Keratinocyte (primary cell): Measurements from ENCODE around the gene SLFN5. TPM values are rescaled to one million over a fixed set of nuclear protein-coding genes. Genes with fewer than 3 reads are reported as not detected.
"Not testable (repeated sequence)": the region's sequence is repeated elsewhere in the genome, so short reads cannot be mapped to it uniquely, and the experiment has no call there.

Source experiments
- DNase-seq: peaks from one replicate; pipeline ENCODE4 v3.0.0-alpha.2; 2011; ENCODE audit warnings: low read depth, missing footprints, low spot score
- FAIRE-seq: peaks from 2 replicates; lab custom pipeline; 2011; peaks lifted over from hg19 to GRCh38; lab: Jason Lieb, UNC
- H2AFZ ChIP-seq: 2 replicates; pipeline ENCODE4 v1.6.0; 2012; ENCODE audit warnings: low read length, control low read depth, inconsistent platforms; ENCODE audit not compliant: control insufficient read depth
- H3K27ac ChIP-seq: 2 replicates; pipeline ENCODE4 v1.5.1; 2011; ENCODE audit warnings: low read length; ENCODE audit not compliant: control insufficient read depth, insufficient read depth
- H3K27me3 ChIP-seq: 3 replicates; pipeline ENCODE4 v1.6.0; 2011; ENCODE audit warnings: low read length; ENCODE audit not compliant: control insufficient read depth, insufficient read depth; ENCODE audit errors: extremely low read depth
- H3K36me3 ChIP-seq, 2 experiments: 2 replicates in 1 of 2; 3 replicates in 1 of 2; pipeline ENCODE4 v1.5.1; 2011; ENCODE audit warnings: low read length in 2 of 2, mild to moderate bottlenecking in 1 of 2; ENCODE audit not compliant: control insufficient read depth in 2 of 2, insufficient read depth in 2 of 2; ENCODE audit errors: extremely low read depth in 1 of 2
- H3K4me1 ChIP-seq: 3 replicates; pipeline ENCODE4 v1.5.1; 2011; ENCODE audit warnings: low read length; ENCODE audit not compliant: control insufficient read depth, insufficient read depth; ENCODE audit errors: extremely low read depth
- H3K4me2 ChIP-seq: 3 replicates; pipeline ENCODE4 v1.6.0; 2011; ENCODE audit warnings: low read depth, low read length; ENCODE audit not compliant: control insufficient read depth, insufficient read depth; ENCODE audit errors: extremely low read depth
- H3K4me3 ChIP-seq, 3 experiments: fragments of 200-600 bp in 1 of 3; sonication (generic) in 1 of 3; 2 replicates in 2 of 3; 3 replicates in 1 of 3; pipeline ENCODE4 v1.5.1; 2011 to 2016; ENCODE audit warnings: low read length in 3 of 3, mild to moderate bottlenecking in 3 of 3, control low read depth in 2 of 3, inconsistent platforms in 1 of 3, low read depth in 1 of 3, mixed read lengths in 1 of 3, mixed run types in 1 of 3, moderate library complexity in 1 of 3; ENCODE audit not compliant: control insufficient read depth in 2 of 3, insufficient read depth in 2 of 3; ENCODE audit errors: extremely low read depth in 1 of 3
- H3K79me2 ChIP-seq: 2 replicates; pipeline ENCODE4 v1.6.0; 2012; ENCODE audit warnings: low read length; ENCODE audit not compliant: control insufficient read depth, insufficient read depth
- H3K9ac ChIP-seq: 3 replicates; pipeline ENCODE4 v1.6.0; 2011; ENCODE audit warnings: low read length; ENCODE audit not compliant: control insufficient read depth, insufficient read depth; ENCODE audit errors: extremely low read depth
- H3K9me1 ChIP-seq: 3 replicates; pipeline ENCODE4 v1.6.0; 2011; ENCODE audit warnings: low read length; ENCODE audit not compliant: control insufficient read depth, insufficient read depth; ENCODE audit errors: extremely low read depth
- H3K9me3 ChIP-seq: 2 replicates; pipeline ENCODE4 v1.5.1; 2012; ENCODE audit warnings: low read depth, low read length; ENCODE audit not compliant: control insufficient read depth
- H4K20me1 ChIP-seq: 3 replicates; pipeline ENCODE4 v1.6.0; 2011; ENCODE audit warnings: low read length; ENCODE audit not compliant: control insufficient read depth, insufficient read depth; ENCODE audit errors: extremely low read depth
- EZH2 ChIP-seq: IDR thresholded peaks from one replicate; pipeline ENCODE4 v1.6.1; 2012; ENCODE audit warnings: inconsistent platforms, mild to moderate bottlenecking, low read length, moderate library complexity
- dilution Hi-C: fragments of 300-500 bp; cut with MboI; formaldehyde crosslinking; loops from one replicate; pipeline ENCODE4 v1.7.0; 2020; ENCODE audit warnings: low sequenced_read_pairs; ENCODE audit not compliant: extremely low pct_ligation_motif_present
- polyA plus RNA-seq, 5 experiments: library from polyadenylated mRNA; depleted of rRNA in 3 of 5; stranded (reverse) in 3 of 5; stranded (forward) in 1 of 5; unstranded in 1 of 5; fragments of >200 nt; gene quantifications; 1 replicate in 1 of 5; 2 replicates in 3 of 5; 3 replicates in 1 of 5; pipeline versions ENCODE4 v1.2.1 to v1.2.3, GENCODE V29; 2011 to 2012; ENCODE audit warnings: missing spikeins in 2 of 5, low read depth in 1 of 5, low replicate concordance in 1 of 5
- TF ChIP-seq, protein P1 (sequence below), 3 experiments: IDR thresholded peaks in 1 of 3; conservative IDR thresholded peaks in 1 of 3; optimal IDR thresholded peaks in 1 of 3; 2 replicates in 2 of 3; 3 replicates in 1 of 3; pipeline versions ENCODE3 to v1.5.1; 2011; ENCODE audit warnings: low read length in 3 of 3, mild to moderate bottlenecking in 3 of 3, moderate library complexity in 2 of 3, control low read depth in 1 of 3, inconsistent platforms in 1 of 3; ENCODE audit not compliant: insufficient read depth in 2 of 3; ENCODE audit errors: extremely low read depth in 1 of 3

SLFN5 gene
- polyA plus RNA-seq, 1 donor (not counting 4 experiments of a cell fraction or from before 2014, with no cell fraction given), result 79.9 TPM

DNA sequence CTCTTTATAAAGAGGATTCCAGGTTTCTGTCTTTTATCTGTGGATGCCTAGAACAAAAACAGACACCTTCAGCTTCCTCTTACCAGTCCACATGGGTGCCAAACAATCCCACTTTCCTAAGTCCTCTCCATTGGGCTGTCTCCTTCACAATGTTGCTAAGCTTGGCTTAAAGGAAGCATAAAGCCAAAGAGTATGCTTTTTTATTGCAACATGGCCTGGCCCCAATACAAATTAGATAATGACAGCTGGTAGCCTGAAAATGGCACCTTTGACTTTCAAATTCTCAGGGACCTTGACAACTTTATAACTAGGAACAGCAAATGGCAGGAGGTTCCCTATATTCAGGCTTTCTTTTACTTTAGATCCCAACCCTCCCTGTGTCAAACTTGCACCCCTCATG is 55.8 kb downstream of the SLFN5 start:
- no peaks in the 10 kb centered on the region for H3K79me2 ChIP-seq
- no peak overlapping the region for H3K9ac ChIP-seq
- H4K20me1 ChIP-seq, result no peaks in the 10 kb centered on the region
- no peaks in the 10 kb centered on the region for H3K27me3 ChIP-seq
- dilution Hi-C loops, result no loop called here
- H3K9me3 ChIP-seq, result peaks cover 3% of the 10 kb centered on the region
- FAIRE-seq, result no peak
- no peak overlapping the region for H2AFZ ChIP-seq
- TF ChIP-seq EZH2, result no peak
- TF ChIP-seq, protein P1, sequence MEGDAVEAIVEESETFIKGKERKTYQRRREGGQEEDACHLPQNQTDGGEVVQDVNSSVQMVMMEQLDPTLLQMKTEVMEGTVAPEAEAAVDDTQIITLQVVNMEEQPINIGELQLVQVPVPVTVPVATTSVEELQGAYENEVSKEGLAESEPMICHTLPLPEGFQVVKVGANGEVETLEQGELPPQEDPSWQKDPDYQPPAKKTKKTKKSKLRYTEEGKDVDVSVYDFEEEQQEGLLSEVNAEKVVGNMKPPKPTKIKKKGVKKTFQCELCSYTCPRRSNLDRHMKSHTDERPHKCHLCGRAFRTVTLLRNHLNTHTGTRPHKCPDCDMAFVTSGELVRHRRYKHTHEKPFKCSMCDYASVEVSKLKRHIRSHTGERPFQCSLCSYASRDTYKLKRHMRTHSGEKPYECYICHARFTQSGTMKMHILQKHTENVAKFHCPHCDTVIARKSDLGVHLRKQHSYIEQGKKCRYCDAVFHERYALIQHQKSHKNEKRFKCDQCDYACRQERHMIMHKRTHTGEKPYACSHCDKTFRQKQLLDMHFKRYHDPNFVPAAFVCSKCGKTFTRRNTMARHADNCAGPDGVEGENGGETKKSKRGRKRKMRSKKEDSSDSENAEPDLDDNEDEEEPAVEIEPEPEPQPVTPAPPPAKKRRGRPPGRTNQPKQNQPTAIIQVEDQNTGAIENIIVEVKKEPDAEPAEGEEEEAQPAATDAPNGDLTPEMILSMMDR (optimal IDR thresholded peaks at IDR 0.05 in 1 of 3, IDR thresholded peaks at IDR 0.05 in 1 of 3, conservative IDR thresholded peaks at IDR 0.05 in 1 of 3; ENCODE audit: extremely low read depth in 1 of 3, insufficient read depth in 2 of 3, low read length in 3 of 3), result no peak
- H3K36me3 ChIP-seq, result no peaks in the 10 kb centered on the region
- H3K4me1 ChIP-seq, result no peaks in the 10 kb centered on the region
- H3K4me3 ChIP-seq, result no peak overlapping the region
- no peak overlapping the region for H3K4me2 ChIP-seq
- H3K27ac ChIP-seq, result no peak overlapping the region
- DNase-seq, result no peak
- H3K9me1 ChIP-seq, result no peaks in the 10 kb centered on the region

DNA sequence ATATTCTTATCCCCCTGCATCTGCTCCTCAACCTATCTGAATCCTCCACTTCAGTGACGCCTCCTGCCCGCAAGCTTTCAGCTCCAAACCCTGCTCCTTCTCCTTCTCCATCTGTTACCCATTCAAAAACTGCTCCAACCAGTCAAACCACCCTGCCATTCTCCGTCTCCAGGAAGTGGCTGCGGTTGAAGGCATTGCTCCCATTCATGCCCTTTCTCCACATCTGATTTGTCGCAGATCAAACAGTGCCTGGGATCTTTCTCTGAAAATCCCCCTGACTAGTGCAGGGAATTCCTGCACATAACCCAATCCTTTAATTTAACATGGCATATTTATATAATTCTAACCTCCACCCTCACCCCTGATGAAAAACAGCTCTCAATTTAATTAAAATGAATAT is 56.3 kb downstream of the SLFN5 start:
- dilution Hi-C loops, result no loop called here
- H3K4me2 ChIP-seq, result no peak overlapping the region
- H3K9me3 ChIP-seq, result peaks cover 3% of the 10 kb centered on the region
- no peaks in the 10 kb centered on the region for H3K4me1 ChIP-seq
- H3K9me1 ChIP-seq, result no peaks in the 10 kb centered on the region
- H3K79me2 ChIP-seq, result no peaks in the 10 kb centered on the region
- H3K36me3 ChIP-seq, result no peaks in the 10 kb centered on the region
- H2AFZ ChIP-seq, result no peak overlapping the region
- DNase-seq, result peak; percentile 32
- no peak overlapping the region for H3K4me3 ChIP-seq
- TF ChIP-seq, protein P1 (optimal IDR thresholded peaks at IDR 0.05 in 1 of 3, IDR thresholded peaks at IDR 0.05 in 1 of 3, conservative IDR thresholded peaks at IDR 0.05 in 1 of 3; ENCODE audit: extremely low read depth in 1 of 3, insufficient read depth in 2 of 3, low read length in 3 of 3), result no peak
- no peak for TF ChIP-seq EZH2
- no peak overlapping the region for H3K27ac ChIP-seq
- H4K20me1 ChIP-seq, result no peaks in the 10 kb centered on the region
- no peaks in the 10 kb centered on the region for H3K27me3 ChIP-seq
- no peak overlapping the region for H3K9ac ChIP-seq
- peak; percentile 85 for FAIRE-seq

DNA sequence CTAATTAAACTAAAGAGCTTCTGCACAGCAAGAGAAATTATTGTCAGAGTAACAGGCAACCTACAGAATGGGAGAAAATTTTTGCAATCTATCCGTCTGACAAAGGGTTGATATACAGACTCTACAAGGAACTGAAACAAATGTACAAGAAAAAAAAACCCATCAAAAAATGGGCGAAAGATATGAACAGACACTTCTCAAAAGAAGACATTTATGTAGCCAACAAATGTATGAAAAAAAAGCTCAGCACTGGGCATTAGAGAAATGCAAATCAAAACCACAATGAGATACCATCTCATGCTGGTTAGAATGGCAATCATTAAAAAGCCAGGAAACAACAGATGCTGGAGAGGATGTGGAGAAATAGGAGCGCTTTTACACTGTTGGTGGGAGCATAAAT is 66.5 kb downstream of the SLFN5 start:
- H3K27ac ChIP-seq, H3K79me2 ChIP-seq, H4K20me1 ChIP-seq, H3K9me3 ChIP-seq, dilution Hi-C loops, H3K9ac ChIP-seq, H3K4me3 ChIP-seq, H3K4me2 ChIP-seq, DNase-seq, H3K27me3 ChIP-seq, H3K9me1 ChIP-seq, H3K36me3 ChIP-seq, FAIRE-seq, H2AFZ ChIP-seq: not testable (repeated sequence)
- peaks cover 14% of the 10 kb centered on the region for H3K4me1 ChIP-seq
